Measurements from ENCODE around the gene SLC35A2.
"Not testable (repeated sequence)": the region's sequence is repeated elsewhere in the genome, so short reads cannot be mapped to it uniquely, and the experiment has no call there.

The SLC35A2 gene

DNA sequence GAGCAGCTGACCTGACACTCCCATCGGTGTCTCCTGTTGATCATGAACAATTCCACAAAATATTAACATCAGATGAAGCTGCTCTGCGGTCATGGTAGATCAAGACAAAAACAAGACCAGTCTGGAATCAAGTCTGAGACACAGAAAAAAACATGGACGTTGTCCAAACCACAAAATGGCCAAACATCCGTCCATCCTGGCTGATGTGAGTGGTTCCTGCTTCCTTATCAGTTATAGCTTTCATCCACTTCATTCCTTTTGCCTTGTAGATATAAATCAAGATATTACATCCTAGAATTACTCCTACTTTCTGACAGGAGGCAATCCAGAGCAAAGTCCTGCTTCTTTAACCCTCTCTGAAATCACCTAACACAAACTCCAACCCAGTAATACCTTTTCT is 47.2 kb downstream of the SLC35A2 start:
- Histone ChIP-seq H3K27ac (ENCODE audit: poor library complexity, severe bottlenecking) (peak overlapping the region; percentile 29), H3K9me3 (ENCODE audit: severe bottlenecking) (no peaks in the 10 kb centered on the region), H3K36me3 (ENCODE audit: low read depth) (no peaks in the 10 kb centered on the region), H3K4me1 (ENCODE audit: insufficient read depth, poor library complexity, severe bottlenecking) (peaks cover 9% of the 10 kb centered on the region), H3K4me3 (ENCODE audit: severe bottlenecking) (no peak overlapping the region), H3K27me3 (ENCODE audit: insufficient read depth, poor library complexity, severe bottlenecking) (no peaks in the 10 kb centered on the region)
- TF ChIP-seq, protein P1, sequence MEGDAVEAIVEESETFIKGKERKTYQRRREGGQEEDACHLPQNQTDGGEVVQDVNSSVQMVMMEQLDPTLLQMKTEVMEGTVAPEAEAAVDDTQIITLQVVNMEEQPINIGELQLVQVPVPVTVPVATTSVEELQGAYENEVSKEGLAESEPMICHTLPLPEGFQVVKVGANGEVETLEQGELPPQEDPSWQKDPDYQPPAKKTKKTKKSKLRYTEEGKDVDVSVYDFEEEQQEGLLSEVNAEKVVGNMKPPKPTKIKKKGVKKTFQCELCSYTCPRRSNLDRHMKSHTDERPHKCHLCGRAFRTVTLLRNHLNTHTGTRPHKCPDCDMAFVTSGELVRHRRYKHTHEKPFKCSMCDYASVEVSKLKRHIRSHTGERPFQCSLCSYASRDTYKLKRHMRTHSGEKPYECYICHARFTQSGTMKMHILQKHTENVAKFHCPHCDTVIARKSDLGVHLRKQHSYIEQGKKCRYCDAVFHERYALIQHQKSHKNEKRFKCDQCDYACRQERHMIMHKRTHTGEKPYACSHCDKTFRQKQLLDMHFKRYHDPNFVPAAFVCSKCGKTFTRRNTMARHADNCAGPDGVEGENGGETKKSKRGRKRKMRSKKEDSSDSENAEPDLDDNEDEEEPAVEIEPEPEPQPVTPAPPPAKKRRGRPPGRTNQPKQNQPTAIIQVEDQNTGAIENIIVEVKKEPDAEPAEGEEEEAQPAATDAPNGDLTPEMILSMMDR (IDR thresholded peaks at IDR 0.05; ENCODE audit: poor library complexity, severe bottlenecking), result no peak
- ATAC-seq (ENCODE audit: low read depth) (no peak), DNase-seq (ENCODE audit: low spot score) (no peak)

DNA sequence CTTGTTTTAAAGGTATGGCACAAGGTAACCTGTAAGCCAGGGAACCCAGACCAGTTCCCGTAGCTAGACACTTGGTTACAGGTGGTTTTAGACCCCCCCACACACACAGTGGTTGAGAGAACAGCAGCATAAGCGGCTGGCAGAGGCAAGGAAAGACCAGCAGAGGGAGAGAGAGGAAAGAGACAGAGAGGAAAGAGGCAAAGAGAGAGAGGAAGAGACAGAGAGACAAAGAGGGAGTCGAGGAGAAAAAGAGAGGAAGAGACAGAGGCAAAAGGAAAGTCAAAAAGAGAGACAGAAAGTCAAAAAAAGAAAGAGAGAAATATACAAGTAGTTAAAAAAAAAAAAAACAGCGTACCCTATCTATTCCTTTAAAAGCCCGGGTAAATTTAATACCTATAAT is 56.5 kb downstream of the SLC35A2 start:
- Histone ChIP-seq H3K36me3 (ENCODE audit: low read depth) (no peaks in the 10 kb centered on the region), H3K27ac (ENCODE audit: poor library complexity, severe bottlenecking) (no peak overlapping the region), H3K4me3 (ENCODE audit: severe bottlenecking) (no peak overlapping the region), H3K9me3 (ENCODE audit: severe bottlenecking) (no peaks in the 10 kb centered on the region), H3K4me1 (ENCODE audit: insufficient read depth, poor library complexity, severe bottlenecking) (no peaks in the 10 kb centered on the region), H3K27me3 (ENCODE audit: insufficient read depth, poor library complexity, severe bottlenecking) (no peaks in the 10 kb centered on the region)
- ATAC-seq (ENCODE audit: low read depth) (no peak), DNase-seq (ENCODE audit: low spot score) (no peak)
- TF ChIP-seq, protein P1 (IDR thresholded peaks at IDR 0.05; ENCODE audit: poor library complexity, severe bottlenecking), result peak; percentile 46

DNA sequence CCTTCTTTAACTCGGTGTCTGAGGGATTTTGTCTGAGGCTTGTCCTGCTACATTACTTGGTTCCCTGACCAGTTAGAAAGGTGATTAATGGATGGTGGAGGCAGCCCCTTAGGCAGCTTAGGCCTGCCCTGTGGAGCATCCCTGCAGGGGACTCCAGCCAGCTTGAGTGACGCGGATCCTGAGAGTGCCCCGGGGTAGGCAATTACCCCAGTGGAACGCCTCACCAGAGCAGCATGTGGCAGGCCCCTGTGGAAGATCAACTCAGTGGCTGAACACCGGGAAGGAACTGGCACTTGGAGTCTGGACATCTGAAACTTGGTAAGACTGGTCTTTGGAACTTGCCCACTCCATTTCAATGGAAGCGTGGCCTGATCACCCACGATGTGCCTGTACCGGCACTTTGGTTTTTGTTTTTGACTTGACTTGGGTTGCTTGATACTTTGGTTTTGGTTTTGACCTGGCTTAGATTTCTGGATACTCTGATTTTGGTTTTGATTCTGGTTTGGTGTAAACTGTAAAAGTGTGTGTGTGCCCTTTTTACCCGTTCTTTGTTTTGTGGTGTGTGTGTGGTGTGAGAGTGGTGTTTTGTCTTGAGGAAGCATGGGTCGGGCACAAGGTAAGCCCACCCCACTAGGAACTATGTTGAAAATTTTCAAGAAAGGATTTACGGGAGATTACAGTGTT is 57.2 kb downstream of the SLC35A2 start:
- not testable (repeated sequence) for H3K9me3 ChIP-seq (ENCODE audit: severe bottlenecking); H3K27ac ChIP-seq (ENCODE audit: poor library complexity, severe bottlenecking); H3K4me3 ChIP-seq (ENCODE audit: severe bottlenecking); H3K4me1 ChIP-seq (ENCODE audit: insufficient read depth, poor library complexity, severe bottlenecking); H3K27me3 ChIP-seq (ENCODE audit: insufficient read depth, poor library complexity, severe bottlenecking); ATAC-seq (ENCODE audit: low read depth); DNase-seq (ENCODE audit: low spot score); H3K36me3 ChIP-seq (ENCODE audit: low read depth)

DNA sequence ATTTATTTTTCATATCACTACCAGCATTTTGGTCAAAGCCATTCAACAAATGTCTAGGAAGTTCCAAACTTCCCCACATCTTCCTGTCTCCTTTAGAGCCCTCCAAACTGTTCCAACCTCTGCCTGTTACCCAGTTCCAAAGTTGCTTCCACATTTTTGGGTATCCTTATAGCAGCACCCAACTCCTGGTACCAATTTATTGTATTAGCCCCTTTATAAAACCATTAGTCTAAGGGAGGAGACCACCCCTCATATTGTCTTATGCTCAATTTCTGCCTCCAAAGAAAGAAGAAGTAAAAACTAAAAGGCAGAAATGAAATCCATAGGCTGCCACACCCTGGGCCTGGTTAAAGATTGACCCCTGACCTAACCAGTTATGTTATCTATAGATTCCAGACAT is 58.0 kb downstream of the SLC35A2 start:
- not testable (repeated sequence) for DNase-seq (ENCODE audit: low spot score)

More for the DNA sequence above, 58.0 kb downstream of the SLC35A2 start:
- H3K36me3 ChIP-seq (ENCODE audit: low read depth); H3K9me3 ChIP-seq (ENCODE audit: severe bottlenecking); H3K27me3 ChIP-seq (ENCODE audit: insufficient read depth, poor library complexity, severe bottlenecking); H3K27ac ChIP-seq (ENCODE audit: poor library complexity, severe bottlenecking); H3K4me1 ChIP-seq (ENCODE audit: insufficient read depth, poor library complexity, severe bottlenecking); ATAC-seq (ENCODE audit: low read depth); H3K4me3 ChIP-seq (ENCODE audit: severe bottlenecking): not testable (repeated sequence)
